T-helper 2 cell (primary cell): ENCODE results near the gene MBP.

Experiments
- DNase-seq, 5 experiments: peaks; one replicate each; pipeline versions ENCODE4 v3.0.0 to v3.0.0-alpha.2; 2012 to 2022

Gene MBP

GRCh38 chr18:77065221-77065981, 67.2 kb downstream of the MBP start:
- DNase-seq: peak in 4 of 5 experiments; percentile 44 to 85 (median 55)

DNA sequence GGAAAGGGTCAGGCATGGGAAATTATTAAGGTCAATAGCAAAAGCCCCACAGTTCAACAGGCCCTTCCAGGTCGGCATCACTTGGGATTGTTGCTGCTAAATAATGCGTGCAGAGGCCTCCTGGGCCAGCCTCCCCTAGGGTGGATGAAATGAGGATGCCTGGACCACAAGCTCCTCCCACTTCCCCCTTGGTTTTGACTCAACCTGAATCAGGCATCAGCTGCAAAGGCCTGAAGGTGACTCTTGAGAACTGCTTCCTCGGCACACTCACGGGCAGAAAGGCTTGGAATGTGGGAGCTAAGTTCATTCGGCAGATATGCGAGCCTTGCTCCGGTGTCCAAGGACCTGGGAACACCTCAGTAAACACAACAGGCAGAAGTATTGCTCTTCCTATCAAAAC, 69.3 kb downstream of the MBP start:
- peak; percentile 35 to 97 (median 74) for DNase-seq

GRCh38 chr18:77062518-77063003, 70.0 kb downstream of the MBP start:
- DNase-seq: peak in 3 of 5 experiments; percentile 66 to 99 (median 90)

DNA sequence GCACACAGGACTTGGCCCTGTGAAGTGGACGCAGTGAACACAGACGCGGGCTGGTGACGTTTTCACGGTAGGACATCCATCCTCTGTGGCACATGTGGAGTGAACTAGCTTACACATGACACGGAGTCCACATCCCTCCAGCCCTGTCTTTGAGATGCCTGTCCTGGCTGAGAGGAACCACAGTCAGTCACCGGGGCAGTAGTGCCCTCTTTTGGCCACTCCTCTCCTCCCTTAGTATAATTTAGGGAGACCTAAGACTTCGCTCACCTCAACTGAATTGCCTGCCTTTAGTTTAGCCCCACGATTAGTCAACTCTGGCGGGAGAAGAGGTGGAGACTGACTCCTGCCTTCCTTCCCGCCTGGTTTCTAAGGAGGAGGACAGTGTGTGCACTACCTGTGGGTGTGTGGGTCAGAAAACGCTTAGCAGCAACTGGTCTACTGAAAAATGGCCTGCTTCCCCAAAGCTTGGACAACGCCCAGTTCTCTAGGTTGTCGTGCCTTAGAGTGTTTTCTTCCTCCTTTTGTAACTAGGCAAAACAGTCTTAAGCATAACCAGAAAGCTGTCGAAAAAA, 70.6 kb downstream of the MBP start:
- DNase-seq: peak in 1 of 5 experiments; percentile 71

GRCh38 chr18:77061281-77061945, 71.2 kb downstream of the MBP start:
- DNase-seq: peak in 1 of 5 experiments; percentile 73

- no peak for DNase-seq
Measured at GRCh38 chr18:77060151-77060550, 72.4 kb downstream of the MBP start.

- DNase-seq: peak in 1 of 5 experiments; percentile 77
Measured at GRCh38 chr18:77059294-77059916, 73.2 kb downstream of the MBP start.

DNA sequence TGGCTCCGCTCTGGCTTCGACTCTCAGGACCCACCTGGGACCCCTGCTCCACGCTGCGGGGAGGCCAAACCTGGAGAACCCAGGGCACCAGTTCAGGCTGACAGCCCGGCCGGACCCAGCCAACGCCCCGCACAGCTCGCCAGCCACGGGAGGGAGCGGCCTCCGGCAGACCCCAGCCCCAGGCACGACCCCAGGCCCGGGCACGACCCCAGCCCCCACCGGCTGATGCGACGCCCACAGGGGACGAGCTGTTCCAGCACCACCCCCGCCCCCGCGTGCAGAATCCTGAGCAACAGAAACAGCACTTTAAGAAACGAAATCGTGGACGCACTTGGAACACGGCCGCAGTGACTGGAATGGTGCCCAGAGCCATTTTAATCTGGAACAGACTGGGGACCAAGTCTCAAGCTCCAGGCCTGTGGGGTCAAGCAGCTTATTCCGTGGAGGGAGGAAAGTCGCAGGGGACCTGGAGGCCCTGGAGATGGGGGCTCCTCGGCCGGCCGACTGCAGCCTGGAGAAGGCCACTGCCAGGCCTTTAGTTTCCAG, 74.2 kb downstream of the MBP start:
- DNase-seq: no peak

DNA sequence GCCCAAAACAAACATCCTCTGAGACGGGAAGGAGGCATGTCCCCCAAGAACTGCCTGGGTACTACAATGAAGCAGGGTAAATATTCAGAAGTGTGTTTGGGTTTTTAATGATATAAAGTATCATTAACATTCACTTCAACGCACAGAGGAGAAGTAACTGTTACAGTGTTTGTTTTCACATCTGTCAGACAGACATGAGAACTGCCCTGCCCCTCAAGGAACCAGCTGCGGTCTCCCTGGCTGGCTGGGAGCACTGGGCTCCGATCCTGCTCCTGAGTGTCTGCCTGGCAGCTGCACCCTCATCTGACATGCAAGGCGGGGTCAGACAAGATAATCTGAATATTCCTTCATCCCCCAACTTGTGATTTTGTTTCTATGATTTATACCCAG, 75.6 kb downstream of the MBP start:
- DNase-seq: no peak

DNA sequence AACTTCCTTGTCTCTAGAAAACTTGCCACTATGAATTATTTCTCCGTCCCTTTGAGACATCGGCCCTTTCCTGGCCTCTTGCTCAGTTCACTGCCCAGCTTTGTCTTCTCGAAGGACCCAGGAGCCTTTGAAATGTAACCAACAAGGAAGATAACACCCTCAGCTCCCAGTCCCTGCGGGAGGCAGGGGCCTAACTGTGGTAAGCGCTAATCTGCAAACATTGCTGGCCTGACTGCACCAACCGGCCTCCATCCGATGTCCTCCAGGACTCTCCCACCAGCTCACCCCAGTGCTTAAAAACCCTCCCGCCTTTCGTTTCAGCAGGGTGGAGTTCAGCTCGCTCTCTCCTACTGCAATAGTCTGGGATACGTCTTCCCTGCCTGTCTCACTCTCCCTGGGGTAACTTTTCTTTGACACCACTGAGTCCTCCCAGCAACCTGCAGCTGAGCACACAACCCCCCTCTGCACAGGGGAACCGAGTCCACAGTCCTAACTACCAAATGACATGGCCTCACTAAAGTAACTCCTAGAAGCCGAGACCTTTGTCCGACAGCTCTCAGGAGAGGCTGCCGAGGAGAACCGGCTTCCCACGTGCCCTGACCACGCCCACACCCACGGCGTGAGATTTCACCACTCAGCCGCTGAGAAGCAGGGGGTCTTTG, 76.1 kb downstream of the MBP start:
- no peak for DNase-seq

GRCh38 chr18:77055429-77056300, 76.9 kb downstream of the MBP start:
- peak in 1 of 5 experiments; percentile 63 for DNase-seq

DNA sequence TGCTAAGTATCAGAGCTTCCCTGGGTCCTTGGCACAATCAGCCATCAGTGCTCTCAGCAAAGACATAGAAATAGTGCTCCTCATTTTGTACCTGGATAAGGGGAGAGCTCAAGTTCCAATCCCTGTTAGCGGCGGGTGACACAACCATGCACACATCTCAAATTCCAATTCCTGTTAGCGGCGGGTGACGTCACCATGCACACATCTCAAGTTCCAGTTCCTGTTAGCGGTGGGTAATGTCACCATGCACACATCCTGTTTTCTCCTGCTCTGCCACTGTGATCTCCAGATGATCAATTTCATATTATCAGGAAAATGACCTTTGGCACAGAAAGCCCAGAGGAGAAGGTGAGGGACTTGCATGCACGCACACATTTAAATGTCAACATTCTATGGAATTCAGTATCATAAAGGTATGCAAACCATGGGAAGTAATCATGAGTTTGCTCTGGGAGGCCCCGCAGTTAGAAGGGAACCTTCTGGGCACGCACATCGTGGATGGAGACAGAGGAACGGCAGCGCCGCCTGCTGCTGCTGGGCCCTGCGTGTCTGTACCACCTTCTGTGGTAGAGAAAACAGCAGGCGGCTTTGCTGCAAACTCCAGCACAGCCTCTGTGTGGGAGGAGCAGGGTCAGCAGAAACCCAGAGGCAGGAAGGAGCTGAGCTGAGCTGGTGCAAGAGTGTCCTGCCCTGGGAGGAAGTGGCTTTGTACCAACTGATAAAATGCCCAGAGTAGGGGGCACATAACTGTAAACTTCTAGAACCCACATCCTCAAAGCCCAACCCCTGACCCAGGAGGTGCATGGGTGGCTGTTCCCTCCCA, 77.8 kb downstream of the MBP start:
- DNase-seq: peak; percentile 46 to 100 (median 77)

DNA sequence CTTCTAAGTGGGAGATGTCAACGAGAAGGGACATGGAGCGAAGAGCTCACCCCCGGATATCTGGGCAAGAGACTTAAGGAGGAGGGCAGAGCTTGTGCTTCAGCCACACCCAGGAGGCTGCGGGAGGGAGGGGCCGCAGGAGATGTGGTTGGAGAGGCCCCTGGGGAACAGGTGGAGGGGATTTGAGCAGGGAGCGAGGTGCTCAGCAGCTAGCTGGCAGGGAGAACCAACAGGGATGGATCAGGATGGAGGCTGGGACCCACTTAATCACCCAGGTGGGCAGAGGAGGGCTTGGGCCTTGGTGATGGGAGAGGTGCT, 78.3 kb downstream of the MBP start:
- peak in 1 of 5 experiments; percentile 83 for DNase-seq

DNA sequence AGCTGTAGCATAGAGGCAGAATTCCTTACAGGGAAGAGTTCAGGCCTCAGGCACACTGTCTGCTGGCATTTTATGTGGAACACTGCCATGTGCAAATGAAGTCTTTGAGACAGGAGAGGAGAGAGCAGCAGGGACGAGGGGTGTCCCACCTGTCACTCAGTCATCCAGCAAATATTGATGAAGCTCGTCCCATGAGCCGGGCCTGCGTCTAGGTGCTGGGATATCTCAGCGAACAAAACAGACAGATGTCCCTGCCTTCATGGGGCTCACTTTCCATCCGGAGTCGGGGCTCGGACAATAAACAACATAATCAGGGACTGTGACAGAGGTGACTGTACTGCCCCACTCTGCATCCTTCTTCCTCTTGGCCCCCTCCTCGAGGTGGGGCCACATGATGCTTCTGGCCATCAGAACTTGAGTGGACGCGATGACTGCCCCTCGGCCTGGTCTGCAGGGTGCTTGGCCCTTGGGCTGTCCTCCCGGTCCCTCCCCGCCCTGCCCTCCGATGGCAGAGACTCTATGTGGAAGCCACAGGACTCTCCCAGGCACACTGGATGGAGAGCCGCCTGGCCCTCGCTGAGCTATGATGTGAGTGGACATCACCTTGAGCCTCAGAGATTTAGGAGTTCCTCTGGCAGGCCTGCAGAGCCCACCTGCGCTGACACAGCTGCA, 78.8 kb downstream of the MBP start:
- no peak for DNase-seq

- no peak for DNase-seq
Measured at GRCh38 chr18:77052983-77053309, 79.6 kb downstream of the MBP start.

GRCh38 chr18:77052297-77052982, 80.1 kb downstream of the MBP start:
- no peak for DNase-seq

DNA sequence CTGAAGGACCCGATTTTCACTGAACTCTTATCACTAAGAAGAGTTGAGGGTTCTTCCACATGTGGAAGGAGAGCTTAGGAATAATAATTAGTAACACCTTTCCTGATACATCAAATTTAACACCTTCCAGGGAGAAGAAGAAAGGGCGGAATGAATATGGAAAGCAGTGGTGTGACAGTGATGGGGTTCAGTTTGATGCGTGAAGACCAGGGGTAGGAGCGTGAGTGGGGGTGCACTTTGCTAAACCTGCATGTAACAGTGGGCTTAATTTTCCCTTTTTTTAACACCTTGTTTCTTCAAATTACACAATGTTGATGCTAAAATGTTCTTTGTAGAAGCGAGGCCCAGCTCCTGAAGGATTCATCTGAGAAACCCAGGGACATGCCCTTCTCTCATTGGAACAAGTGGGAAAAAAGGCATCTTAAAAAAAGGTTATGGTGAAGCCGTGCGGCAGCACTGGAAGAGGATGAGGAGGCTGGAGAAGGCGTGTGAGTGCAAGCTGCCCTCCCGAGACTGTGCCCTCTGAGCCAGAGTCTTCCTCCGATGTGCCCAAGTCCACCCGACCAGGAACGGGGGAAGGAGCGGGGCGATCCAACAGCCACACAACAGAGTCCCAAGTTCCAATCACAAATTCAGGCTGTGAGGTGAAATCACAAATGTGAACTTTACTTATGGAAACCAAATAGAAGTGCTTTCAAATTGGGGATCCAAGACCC, 80.8 kb downstream of the MBP start:
- no peak for DNase-seq

DNA sequence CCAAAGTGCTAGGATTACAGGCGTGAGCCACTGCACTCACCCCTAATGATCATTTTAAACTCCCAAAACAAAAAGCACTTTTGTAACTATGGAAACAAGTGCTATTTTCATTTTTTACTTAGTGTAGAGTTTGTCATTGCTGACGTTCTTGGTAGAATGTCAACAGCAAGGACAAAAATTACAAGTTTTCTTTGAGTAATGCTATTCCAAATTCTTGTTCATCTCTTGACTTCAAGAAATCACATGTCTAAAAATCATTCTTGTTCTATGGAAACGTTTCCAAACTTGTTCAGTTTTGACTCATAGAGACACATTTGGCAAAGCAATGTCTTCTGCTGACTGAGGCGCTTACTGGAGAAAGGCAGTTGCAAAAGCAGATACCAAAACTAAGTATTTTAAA, 82.6 kb downstream of the MBP start:
- no peak for DNase-seq
